GM23338 (cell line): ENCODE results near the gene SLC35D1.

Source experiments
- EZH2phosphoT487 ChIP-seq: fragments of 200-600 bp; sonication (generic); IDR thresholded peaks from one replicate; pipeline ENCODE4 v1.8.1; 2018; ENCODE audit warnings: antibody characterized with exemption; ENCODE audit not compliant: unreplicated experiment
- JUNB ChIP-seq: IDR thresholded peaks from one replicate; pipeline ENCODE4 v1.6.1; 2016; ENCODE audit warnings: antibody characterized with exemption; ENCODE audit not compliant: unreplicated experiment
- POLR2AphosphoS5 ChIP-seq: IDR thresholded peaks from 2 replicates; pipeline ENCODE4 v1.6.1; 2016; ENCODE audit warnings: antibody characterized with exemption, low read depth
- TF ChIP-seq, protein P1 (sequence below), 2 experiments: fragments of 200-600 bp in 1 of 2; sonication (generic) in 1 of 2; conservative IDR thresholded peaks; 2 replicates each; pipeline versions ENCODE4 v1.5.1 to v1.6.1; 2016 to 2017; ENCODE audit warnings: antibody characterized with exemption in 2 of 2, low read depth in 2 of 2, mild to moderate bottlenecking in 2 of 2, moderate library complexity in 1 of 2

DNA sequence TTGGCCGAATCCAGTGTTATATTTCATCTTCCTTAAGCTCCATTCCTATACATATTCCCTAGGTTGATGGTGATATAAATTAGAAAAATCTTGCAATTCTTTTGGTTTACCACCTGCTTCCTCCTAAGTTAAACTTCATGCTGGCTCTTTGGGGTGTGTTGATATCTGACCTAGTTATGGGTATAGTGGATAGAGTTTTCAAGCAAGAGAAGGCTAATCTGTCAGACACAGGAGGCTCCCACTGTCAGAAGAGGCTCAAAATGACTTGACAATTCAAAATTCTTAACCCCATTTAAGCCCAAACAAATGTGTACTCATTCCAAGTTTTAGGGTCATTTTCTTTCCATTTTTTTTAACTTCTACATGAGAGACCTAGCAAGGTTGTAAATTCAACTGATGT lies 8.5 kb upstream of the SLC35D1 start:
- TF ChIP-seq, protein P1, sequence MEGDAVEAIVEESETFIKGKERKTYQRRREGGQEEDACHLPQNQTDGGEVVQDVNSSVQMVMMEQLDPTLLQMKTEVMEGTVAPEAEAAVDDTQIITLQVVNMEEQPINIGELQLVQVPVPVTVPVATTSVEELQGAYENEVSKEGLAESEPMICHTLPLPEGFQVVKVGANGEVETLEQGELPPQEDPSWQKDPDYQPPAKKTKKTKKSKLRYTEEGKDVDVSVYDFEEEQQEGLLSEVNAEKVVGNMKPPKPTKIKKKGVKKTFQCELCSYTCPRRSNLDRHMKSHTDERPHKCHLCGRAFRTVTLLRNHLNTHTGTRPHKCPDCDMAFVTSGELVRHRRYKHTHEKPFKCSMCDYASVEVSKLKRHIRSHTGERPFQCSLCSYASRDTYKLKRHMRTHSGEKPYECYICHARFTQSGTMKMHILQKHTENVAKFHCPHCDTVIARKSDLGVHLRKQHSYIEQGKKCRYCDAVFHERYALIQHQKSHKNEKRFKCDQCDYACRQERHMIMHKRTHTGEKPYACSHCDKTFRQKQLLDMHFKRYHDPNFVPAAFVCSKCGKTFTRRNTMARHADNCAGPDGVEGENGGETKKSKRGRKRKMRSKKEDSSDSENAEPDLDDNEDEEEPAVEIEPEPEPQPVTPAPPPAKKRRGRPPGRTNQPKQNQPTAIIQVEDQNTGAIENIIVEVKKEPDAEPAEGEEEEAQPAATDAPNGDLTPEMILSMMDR (conservative IDR thresholded peaks at IDR 0.05; ENCODE audit: low read depth in 2 of 2): no peak
- TF ChIP-seq POLR2AphosphoS5 (no peak), JUNB (no peak), EZH2phosphoT487 (no peak)
